Hepatocyte (in vitro differentiated cells): ENCODE data around the gene ANKS1B. TPM values are rescaled to one million over a fixed set of nuclear protein-coding genes. Genes with fewer than 3 reads are reported as not detected.

ENCODE experiments used
- DNase-seq: peaks from one replicate; pipeline ENCODE4 v3.0.0-alpha.2; 2016; ENCODE audit warnings: low spot score
- H2AFZ ChIP-seq: fragments of 200-600 bp; sonication (generic); 2 replicates; pipeline ENCODE4 v1.6.0; 2016; ENCODE audit warnings: antibody characterized with exemption, mild to moderate bottlenecking
- H3K27ac ChIP-seq: fragments of 200-600 bp; sonication (generic); 2 replicates; pipeline ENCODE4 v1.5.1; 2016; ENCODE audit warnings: mild to moderate bottlenecking
- H3K27me3 ChIP-seq: fragments of 200-600 bp; sonication (generic); 2 replicates; pipeline ENCODE4 v1.6.1; 2016
- H3K36me3 ChIP-seq: fragments of 200-600 bp; sonication (generic); replicated peaks from 2 replicates; pipeline ENCODE4 v1.5.1; 2016; ENCODE audit warnings: low read depth; ENCODE audit not compliant: insufficient read depth
- H3K4me1 ChIP-seq: fragments of 200-600 bp; sonication (generic); 2 replicates; pipeline ENCODE4 v1.5.1; 2016; ENCODE audit warnings: mild to moderate bottlenecking, moderate library complexity; ENCODE audit not compliant: insufficient read depth
- H3K4me2 ChIP-seq: fragments of 200-600 bp; sonication (generic); 2 replicates; pipeline ENCODE4 v1.6.0; 2016
- H3K4me3 ChIP-seq: fragments of 200-600 bp; sonication (generic); 2 replicates; pipeline ENCODE4 v1.5.1; 2016; ENCODE audit warnings: mild to moderate bottlenecking
- H3K79me2 ChIP-seq: fragments of 200-600 bp; sonication (generic); 2 replicates; pipeline ENCODE4 v1.6.0; 2017; ENCODE audit warnings: mild to moderate bottlenecking
- H3K9me2 ChIP-seq: fragments of 200-600 bp; sonication (generic); replicated peaks from 2 replicates; pipeline ENCODE4 v1.6.0; 2017; ENCODE audit warnings: mild to moderate bottlenecking; ENCODE audit not compliant: insufficient read depth
- H3K9me3 ChIP-seq: fragments of 200-600 bp; sonication (generic); 2 replicates; pipeline ENCODE4 v1.5.1; 2016; ENCODE audit warnings: low read depth, mild to moderate bottlenecking
- H4K20me1 ChIP-seq: fragments of 200-600 bp; sonication (generic); 2 replicates; pipeline ENCODE4 v1.6.0; 2016; ENCODE audit warnings: mild to moderate bottlenecking; ENCODE audit not compliant: insufficient read depth, poor library complexity, severe bottlenecking
- EZH2 ChIP-seq: fragments of 200-600 bp; sonication (generic); IDR thresholded peaks from 2 replicates; pipeline ENCODE4 v1.6.1; 2016; ENCODE audit warnings: antibody characterized with exemption, mild to moderate bottlenecking, borderline replicate concordance
- EZH2phosphoT487 ChIP-seq: fragments of 200-600 bp; sonication (generic); IDR thresholded peaks from one replicate; pipeline ENCODE4 v1.6.1; 2018; ENCODE audit warnings: antibody characterized with exemption, mild to moderate bottlenecking, low read depth, moderate library complexity; ENCODE audit not compliant: unreplicated experiment, severe bottlenecking
- WGBS: methylation state at CpG from one replicate; pipeline ENCODE4 v1.1.6; 2016; ENCODE audit warnings: low lambda C conversion rate; ENCODE audit errors: missing lambda C conversion rate; 5-methylcytosine and 5-hydroxymethylcytosine counted together
- polyA plus RNA-seq: library from polyadenylated mRNA; unstranded; fragments of >200 nt; fragmentation: Nextera tagmentation; extraction: Ambion mirVana; gene quantifications from 2 replicates; pipeline ENCODE4 v1.2.1, GENCODE V29; 2016
- total RNA-seq: library from RNA; depleted of rRNA; stranded (reverse); fragments of >200 nt; gene quantifications from 2 replicates; pipeline ENCODE4 v1.2.3, GENCODE V29; 2014
- TF ChIP-seq, protein P1 (sequence below): fragments of 200-600 bp; sonication (generic); IDR thresholded peaks from 2 replicates; pipeline ENCODE4 v1.5.1; 2016; ENCODE audit warnings: antibody characterized with exemption, mild to moderate bottlenecking; ENCODE audit not compliant: poor library complexity

Gene ANKS1B
- total and polyA plus RNA-seq, 2 experiments from 2014 or later, result 1.6 to 2.2 TPM

DNA sequence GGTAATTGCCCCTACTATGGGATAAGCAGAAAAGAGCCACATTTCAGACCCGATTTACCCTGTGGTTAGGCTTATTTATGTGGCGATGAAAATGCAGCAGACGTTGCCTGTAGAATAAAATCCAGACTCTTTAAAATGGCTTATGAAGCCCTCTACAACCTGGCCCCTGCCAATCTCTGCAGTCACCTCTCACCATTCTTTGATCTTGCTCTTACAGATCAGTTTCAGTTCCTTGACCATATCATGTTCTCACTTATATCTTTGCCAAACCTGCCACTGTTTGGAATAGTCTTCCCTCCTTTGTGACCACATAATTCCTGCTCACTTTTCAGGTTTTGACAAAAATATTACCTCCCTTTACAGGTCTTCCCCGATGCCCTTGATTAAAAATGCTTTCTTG lies 601.5 kb downstream of the ANKS1B start:
- TF ChIP-seq EZH2, result no peak
- TF ChIP-seq, protein P1, sequence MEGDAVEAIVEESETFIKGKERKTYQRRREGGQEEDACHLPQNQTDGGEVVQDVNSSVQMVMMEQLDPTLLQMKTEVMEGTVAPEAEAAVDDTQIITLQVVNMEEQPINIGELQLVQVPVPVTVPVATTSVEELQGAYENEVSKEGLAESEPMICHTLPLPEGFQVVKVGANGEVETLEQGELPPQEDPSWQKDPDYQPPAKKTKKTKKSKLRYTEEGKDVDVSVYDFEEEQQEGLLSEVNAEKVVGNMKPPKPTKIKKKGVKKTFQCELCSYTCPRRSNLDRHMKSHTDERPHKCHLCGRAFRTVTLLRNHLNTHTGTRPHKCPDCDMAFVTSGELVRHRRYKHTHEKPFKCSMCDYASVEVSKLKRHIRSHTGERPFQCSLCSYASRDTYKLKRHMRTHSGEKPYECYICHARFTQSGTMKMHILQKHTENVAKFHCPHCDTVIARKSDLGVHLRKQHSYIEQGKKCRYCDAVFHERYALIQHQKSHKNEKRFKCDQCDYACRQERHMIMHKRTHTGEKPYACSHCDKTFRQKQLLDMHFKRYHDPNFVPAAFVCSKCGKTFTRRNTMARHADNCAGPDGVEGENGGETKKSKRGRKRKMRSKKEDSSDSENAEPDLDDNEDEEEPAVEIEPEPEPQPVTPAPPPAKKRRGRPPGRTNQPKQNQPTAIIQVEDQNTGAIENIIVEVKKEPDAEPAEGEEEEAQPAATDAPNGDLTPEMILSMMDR, result no peak
- 85% methylated on average over 4 of the region's 4 CpGs for WGBS
- no peak overlapping the region for H3K4me2 ChIP-seq
- H3K9me3 ChIP-seq, result no peaks in the 10 kb centered on the region
- H3K4me1 ChIP-seq, result no peaks in the 10 kb centered on the region
- H3K27ac ChIP-seq, result no peak overlapping the region
- no peaks in the 10 kb centered on the region for H3K36me3 ChIP-seq
- H4K20me1 ChIP-seq, result no peaks in the 10 kb centered on the region
- no peaks in the 10 kb centered on the region for H3K79me2 ChIP-seq
- H3K9me2 ChIP-seq, result no peaks in the 10 kb centered on the region
- no peak for DNase-seq
- H3K27me3 ChIP-seq, result no peaks in the 10 kb centered on the region
- H3K4me3 ChIP-seq, result no peak overlapping the region
- no peak overlapping the region for H2AFZ ChIP-seq

DNA sequence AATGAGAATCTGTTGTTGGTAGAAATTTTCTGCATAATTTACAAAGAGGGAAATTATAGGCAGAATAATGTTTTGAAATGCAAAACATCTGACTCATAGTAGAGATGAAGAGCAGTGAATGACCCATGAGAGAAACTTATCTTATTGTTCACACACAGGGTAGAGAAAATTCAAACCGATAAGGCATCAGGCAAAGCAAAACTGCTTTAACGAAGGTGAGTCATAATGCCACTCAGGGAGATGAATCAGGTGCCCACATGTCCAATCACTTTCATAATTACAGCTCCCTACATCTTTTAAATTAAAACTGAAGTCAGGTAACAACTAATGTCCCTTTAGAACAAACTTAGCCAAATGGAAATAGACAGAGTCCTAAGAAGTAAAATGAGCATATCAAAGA lies 602.7 kb downstream of the ANKS1B start:
- Histone ChIP-seq H3K4me2 (no peak overlapping the region), H3K4me1 (no peaks in the 10 kb centered on the region), H3K79me2 (no peaks in the 10 kb centered on the region), H3K9me3 (no peaks in the 10 kb centered on the region), H3K27ac (no peak overlapping the region), H4K20me1 (no peaks in the 10 kb centered on the region), H2AFZ (no peak overlapping the region), H3K9me2 (no peaks in the 10 kb centered on the region), H3K27me3 (no peaks in the 10 kb centered on the region), H3K4me3 (no peak overlapping the region), H3K36me3 (no peaks in the 10 kb centered on the region)
- WGBS, result 86% methylated on average over 2 of the region's 2 CpGs
- DNase-seq, result no peak
- no peak for TF ChIP-seq EZH2
- no peak for TF ChIP-seq EZH2phosphoT487
- TF ChIP-seq, protein P1, result no peak

DNA sequence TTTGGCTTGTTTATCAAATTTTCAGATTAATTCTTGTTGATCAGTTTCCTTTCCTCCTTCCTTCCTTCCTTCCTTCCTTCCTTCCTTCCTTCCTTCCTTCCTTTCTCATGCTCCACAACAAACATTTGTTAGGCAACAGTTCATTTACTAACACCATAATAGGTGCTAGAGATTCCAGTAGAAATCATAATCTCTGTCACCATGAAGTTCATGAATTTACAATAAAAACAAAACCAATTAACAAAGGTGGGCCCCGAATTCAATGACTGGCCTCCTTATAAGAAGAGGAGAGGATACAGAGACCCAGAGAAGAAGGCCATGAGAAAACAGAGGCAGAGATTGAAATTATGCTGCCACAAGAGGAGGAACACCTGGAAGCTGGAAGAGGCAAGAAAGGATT lies 604.0 kb downstream of the ANKS1B start:
- H3K79me2 ChIP-seq, result no peaks in the 10 kb centered on the region
- H3K27ac ChIP-seq, result no peak overlapping the region
- TF ChIP-seq EZH2phosphoT487 (no peak), EZH2 (no peak)
- TF ChIP-seq, protein P1, result no peak
- 79% methylated on average over 1 of the region's 1 CpG for WGBS
- no peaks in the 10 kb centered on the region for H3K36me3 ChIP-seq
- no peak overlapping the region for H2AFZ ChIP-seq
- no peaks in the 10 kb centered on the region for H3K4me1 ChIP-seq
- DNase-seq, result no peak
- H3K9me3 ChIP-seq, result no peaks in the 10 kb centered on the region
- H4K20me1 ChIP-seq, result no peaks in the 10 kb centered on the region
- no peak overlapping the region for H3K4me2 ChIP-seq
- no peaks in the 10 kb centered on the region for H3K9me2 ChIP-seq
- H3K27me3 ChIP-seq, result no peaks in the 10 kb centered on the region
- H3K4me3 ChIP-seq, result no peak overlapping the region

DNA sequence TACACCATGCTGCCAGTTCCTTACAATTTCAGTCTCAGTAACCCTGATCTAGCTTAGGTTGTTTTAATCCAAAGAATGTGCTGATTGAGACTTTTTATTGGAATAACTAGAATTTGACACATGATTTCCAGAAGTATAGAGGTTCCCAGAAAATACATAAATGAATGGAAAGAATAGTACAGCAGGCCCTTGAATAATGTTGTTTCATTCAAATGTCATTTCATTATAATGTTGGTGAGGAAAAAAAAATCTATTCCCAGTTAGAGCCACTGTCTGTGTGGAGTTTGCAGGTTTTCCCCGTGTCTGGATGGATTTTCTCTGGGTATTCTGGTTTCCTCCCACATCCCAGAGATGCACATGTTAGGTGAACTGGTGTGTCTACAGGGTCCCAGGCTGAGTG lies 610.7 kb downstream of the ANKS1B start:
- Histone ChIP-seq H3K4me3 (no peak overlapping the region), H3K27me3 (no peaks in the 10 kb centered on the region), H3K27ac (no peak overlapping the region), H4K20me1 (no peaks in the 10 kb centered on the region), H3K4me2 (no peak overlapping the region), H3K9me3 (no peaks in the 10 kb centered on the region), H3K4me1 (no peaks in the 10 kb centered on the region), H3K36me3 (no peaks in the 10 kb centered on the region), H3K9me2 (no peaks in the 10 kb centered on the region), H3K79me2 (no peaks in the 10 kb centered on the region), H2AFZ (no peak overlapping the region)
- DNase-seq, result no peak
- WGBS, result 88% methylated on average over 1 of the region's 1 CpG
- TF ChIP-seq EZH2phosphoT487 (no peak), EZH2 (no peak)
- TF ChIP-seq, protein P1, result no peak
